Kidney (tissue), 14 donors: ENCODE measurements around the gene RBM3. TPM values are rescaled to one million over a fixed set of nuclear protein-coding genes. Genes with fewer than 3 reads are reported as not detected.

ENCODE experiments used
- DNase-seq, 5 donors: peaks; one replicate each; pipeline ENCODE4 v3.0.0-alpha.2; 2013 to 2020
- FAIRE-seq: peaks from 2 replicates; lab custom pipeline; 2012; peaks lifted over from hg19 to GRCh38; lab: Jason Lieb, UNC
- H3K27ac ChIP-seq, 2 donors: one replicate each; pipeline ENCODE4 v1.7.0; 2013; ENCODE audit warnings: low read depth in 2 of 2, low read length in 2 of 2, inconsistent platforms in 1 of 2
- H3K27me3 ChIP-seq: one replicate; pipeline ENCODE4 v1.7.1; 2013; ENCODE audit warnings: low read length, inconsistent platforms; ENCODE audit not compliant: control insufficient read depth, insufficient read depth
- H3K36me3 ChIP-seq, 3 donors: one replicate each; pipeline versions ENCODE4 v1.7.0 to v1.7.1; 2013; ENCODE audit warnings: low read length in 3 of 3, control low read depth in 1 of 3, inconsistent platforms in 1 of 3; ENCODE audit not compliant: insufficient read depth in 3 of 3, control insufficient read depth in 2 of 3
- H3K4me1 ChIP-seq, 3 donors: one replicate each; pipeline versions ENCODE4 v1.7.0 to v1.7.1; 2013; ENCODE audit warnings: low read length in 3 of 3, inconsistent platforms in 1 of 3, low read depth in 1 of 3; ENCODE audit not compliant: control insufficient read depth in 2 of 3, insufficient read depth in 2 of 3
- H3K4me3 ChIP-seq, 3 donors: one replicate each; pipeline versions ENCODE4 v1.7.0 to v1.8.1; 2013; ENCODE audit warnings: low read length in 3 of 3, control low read depth in 1 of 3, inconsistent platforms in 1 of 3
- H3K9ac ChIP-seq, 3 donors: one replicate each; pipeline versions ENCODE4 v1.7.0 to v1.7.1; 2013; ENCODE audit warnings: low read length in 3 of 3, control low read depth in 1 of 3, inconsistent platforms in 1 of 3
- H3K9me3 ChIP-seq, 3 donors: one replicate each; pipeline versions ENCODE4 v1.7.0 to v1.7.1; 2013; ENCODE audit warnings: low read length in 3 of 3, control low read depth in 1 of 3, inconsistent platforms in 1 of 3; ENCODE audit not compliant: control insufficient read depth in 2 of 3, insufficient read depth in 1 of 3
- CTCF ChIP-seq: IDR thresholded peaks from 3 replicates; pipeline ENCODE4 v1.5.1; 2012; ENCODE audit warnings: mild to moderate bottlenecking, moderate library complexity, borderline replicate concordance; ENCODE audit not compliant: insufficient read depth; ENCODE audit errors: extremely low read depth
- intact Hi-C: fragments of 100-400 bp; cut with DNase I; formaldehyde crosslinking; loops from one replicate; pipeline ENCODE4 v1.11.1; 2022
- polyA plus RNA-seq: library from polyadenylated mRNA; stranded (reverse); fragments of 350-450 nt; fragmentation: Illumina TruSeq; extraction: RNeasy Lipid Tissue Mini Kit (QIAGEN cat#74804); gene quantifications from one replicate; pipeline ENCODE4 v1.2.3, GENCODE V29; 2014; ENCODE audit warnings: low read depth, low replicate concordance; ENCODE audit not compliant: insufficient read depth
- total RNA-seq: library from RNA; stranded (reverse); fragmentation: NEBNext Ultra II Directional; extraction: Animal tissue kit (Norgen Biotek cat#: 25700); gene quantifications from one replicate; pipeline ENCODE4 v1.2.1, GENCODE V29; 2021
- donor health status: control.
- donor health status: control.
- donor health status: control.
- donor health status: control.
- donor health status: control.
- donor health status: DM: yes; HTN: yes; CAD: no.
- donor health status: Normal renal cell carcinoma (clear cell type).

Gene RBM3
- total and polyA plus RNA-seq, 2 donors from 2014 or later, result 86.9 to 265 TPM

DNA sequence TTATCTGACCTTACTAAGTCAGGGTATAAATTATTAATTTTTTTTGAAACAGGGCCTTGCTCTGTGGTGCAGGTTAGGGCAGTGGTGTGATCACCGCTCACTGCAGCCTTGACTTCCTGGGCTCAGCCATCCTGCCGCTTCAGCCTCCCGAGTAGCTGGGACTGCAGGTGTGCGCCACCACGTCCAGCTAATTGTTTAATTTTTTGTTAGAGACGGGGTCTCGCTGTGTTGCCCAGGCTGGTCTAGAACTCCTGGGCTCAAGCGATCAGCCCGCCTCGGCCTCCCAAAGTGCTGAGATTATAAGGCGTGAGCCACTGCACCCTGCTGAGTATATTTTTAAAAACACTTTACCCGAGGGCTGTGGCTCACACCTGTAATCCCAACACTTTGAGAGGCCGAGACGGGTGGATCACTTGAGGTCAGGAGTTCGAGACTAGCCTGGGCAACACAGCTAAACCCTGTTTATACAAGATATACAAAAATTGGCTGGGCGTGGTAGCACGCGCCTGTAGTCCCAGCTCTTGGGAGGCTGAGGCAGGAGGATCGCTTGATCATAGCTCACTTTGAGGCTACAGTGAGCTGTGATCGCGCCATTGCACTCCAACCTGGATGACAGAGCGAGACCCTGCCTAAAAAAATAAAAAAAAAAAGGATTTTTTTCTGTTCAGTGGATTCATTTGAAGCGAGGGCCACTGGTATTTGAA is 35.5 kb upstream of the RBM3 start:
- intact Hi-C loops, result no loop called here
- DNase-seq, result peak in 1 of 5 donors; percentile 36
- no peaks in the 10 kb centered on the region for H3K9me3 ChIP-seq
- peaks cover 2 to 6% (median 5%) of the 10 kb centered on the region in 3 donors for H3K4me1 ChIP-seq
- H3K4me3 ChIP-seq, result peak overlapping the region in 2 of 3 donors; percentile 32 to 40
- no peaks in the 10 kb centered on the region for H3K36me3 ChIP-seq
- peak overlapping the region in 1 of 3 donors; percentile 15 for H3K9ac ChIP-seq
- H3K27me3 ChIP-seq, result no peaks in the 10 kb centered on the region
- no peak for TF ChIP-seq CTCF
- peak overlapping the region in 1 of 2 donors; percentile 23 for H3K27ac ChIP-seq
- FAIRE-seq, result no peak

DNA sequence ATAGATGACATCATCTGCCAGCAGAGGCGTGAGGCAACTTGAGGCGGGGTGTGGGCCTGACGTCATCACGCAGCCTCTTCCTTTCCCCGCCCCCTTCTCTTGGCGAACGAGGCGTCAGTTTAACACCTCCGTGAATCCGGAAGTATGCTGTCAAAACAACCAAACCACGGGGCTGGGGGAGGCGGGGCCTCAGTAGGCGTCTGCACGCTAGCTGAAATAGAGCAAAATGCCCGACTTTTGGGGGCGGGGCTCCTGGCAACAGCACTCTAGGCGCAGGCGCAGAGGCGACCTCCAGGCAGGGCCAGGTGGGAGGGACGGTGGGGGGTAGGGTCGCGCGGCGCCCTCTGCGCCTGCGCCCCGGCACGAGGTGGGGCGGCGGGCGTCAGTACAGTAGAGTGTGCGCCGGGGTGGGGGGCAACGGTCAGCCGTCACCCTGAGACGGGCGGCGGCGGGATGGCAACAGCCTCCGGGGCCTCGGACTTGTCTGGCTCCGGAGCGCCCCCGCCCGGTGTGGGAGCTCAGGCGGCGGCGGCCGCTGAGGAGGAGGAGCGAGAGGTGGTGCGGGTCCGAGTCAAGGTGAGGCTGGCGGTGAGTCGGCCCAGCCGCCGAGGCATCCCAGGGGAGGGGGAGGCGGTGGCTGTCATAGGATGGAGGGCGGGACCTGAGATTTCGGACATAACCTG is 34.8 kb upstream of the RBM3 start, which contains the start of gene TBC1D25:
TSS of gene TBC1D25 (plus strand) at position 370 of the 683 bp plus-strand sequence. CDS start at position 454, 84 bp downstream.
- Histone ChIP-seq H3K4me3 (peak within 1 kb of the TSS; percentile 62 to 76 (median 73)), H3K4me1 (peaks cover 2 to 6% (median 5%) of the 10 kb centered on the region in 3 donors), H3K9ac (peak within 1 kb of the TSS; percentile 22 to 65 (median 55)), H3K27ac (peak within 1 kb of the TSS; percentile 88), H3K36me3 (no peaks in the 10 kb centered on the region), H3K27me3 (no peaks in the 10 kb centered on the region), H3K9me3 (no peaks in the 10 kb centered on the region)
- intact Hi-C loops, result no loop called here
- peak; percentile 91 for FAIRE-seq
- DNase-seq, result peak; percentile 97 to 99 (median 98)
- TF ChIP-seq CTCF, result peak; percentile 4

DNA sequence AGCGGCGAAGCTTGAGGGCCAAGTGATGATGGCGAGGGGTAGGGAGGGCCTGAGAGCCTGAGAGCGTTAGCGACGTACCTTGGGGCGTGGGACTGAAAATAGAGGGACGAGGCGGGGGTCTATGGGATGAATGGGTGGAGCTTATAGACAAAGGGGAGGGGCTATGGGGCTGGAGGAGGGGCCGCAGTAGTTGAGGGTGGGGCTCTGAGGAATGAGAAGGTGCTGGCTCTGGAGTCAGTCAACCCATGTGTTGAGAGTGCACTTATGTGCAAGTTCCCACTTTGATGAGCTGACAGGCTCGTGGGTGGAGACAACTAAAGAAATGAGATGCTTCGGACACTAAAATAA is 34.3 kb upstream of the RBM3 start:
- no peak for FAIRE-seq
- Histone ChIP-seq H3K27me3 (no peaks in the 10 kb centered on the region), H3K4me1 (peaks cover 2 to 6% (median 5%) of the 10 kb centered on the region in 3 donors), H3K9me3 (no peaks in the 10 kb centered on the region), H3K36me3 (no peaks in the 10 kb centered on the region), H3K4me3 (peak overlapping the region; percentile 62 to 76 (median 73)), H3K27ac (peak overlapping the region; percentile 88), H3K9ac (peak overlapping the region; percentile 22 to 65 (median 55))
- DNase-seq, result no peak
- no peak for TF ChIP-seq CTCF
- intact Hi-C loops, result no loop called here
